Stomach smooth muscle (tissue), 2 donors: ENCODE measurements around the gene METTL15.
"Not testable (repeated sequence)": the region's sequence is repeated elsewhere in the genome, so short reads cannot be mapped to it uniquely, and the experiment has no call there.

Experiments
- H3K27ac ChIP-seq: one replicate; pipeline ENCODE4 v1.7.0; 2013; ENCODE audit warnings: mild to moderate bottlenecking, low read length, inconsistent platforms
- H3K27me3 ChIP-seq, 2 donors: one replicate each; pipeline ENCODE4 v1.7.0; 2013; ENCODE audit warnings: low read length in 2 of 2; ENCODE audit not compliant: insufficient read depth in 2 of 2, control insufficient read depth in 1 of 2
- H3K36me3 ChIP-seq, 2 donors: one replicate each; pipeline ENCODE4 v1.7.0; 2013; ENCODE audit warnings: low read length in 2 of 2; ENCODE audit not compliant: control insufficient read depth in 2 of 2, insufficient read depth in 2 of 2
- H3K4me1 ChIP-seq: one replicate; pipeline ENCODE4 v1.7.0; 2013; ENCODE audit warnings: low read length; ENCODE audit not compliant: control insufficient read depth, insufficient read depth
- H3K4me3 ChIP-seq, 2 donors: one replicate each; pipeline ENCODE4 v1.7.0; 2013; ENCODE audit warnings: low read length in 2 of 2
- H3K9ac ChIP-seq, 2 donors: one replicate each; pipeline ENCODE4 v1.7.0; 2013; ENCODE audit warnings: low read length in 2 of 2, mild to moderate bottlenecking in 1 of 2
- H3K9me3 ChIP-seq, 2 donors: one replicate each; pipeline ENCODE4 v1.7.0; 2013; ENCODE audit warnings: low read length in 2 of 2; ENCODE audit not compliant: control insufficient read depth in 2 of 2
- donor health status: healthy.
- donor health status: Pancreatic carcinoma.

METTL15 gene

GRCh38 chr11:28092786-28093185 lies 15.4 kb upstream of the METTL15 start:
- no peaks in the 10 kb centered on the region for H3K27me3 ChIP-seq
- H3K27ac ChIP-seq = no peak overlapping the region
- H3K4me1 ChIP-seq = no peaks in the 10 kb centered on the region
- no peaks in the 10 kb centered on the region for H3K36me3 ChIP-seq
- H3K9ac ChIP-seq = no peak overlapping the region
- no peak overlapping the region for H3K4me3 ChIP-seq
- H3K9me3 ChIP-seq = no peaks in the 10 kb centered on the region

- no peak overlapping the region for H3K27ac ChIP-seq
- no peaks in the 10 kb centered on the region for H3K4me1 ChIP-seq
- no peaks in the 10 kb centered on the region for H3K9me3 ChIP-seq
- H3K9ac ChIP-seq = no peak overlapping the region
- H3K36me3 ChIP-seq = no peaks in the 10 kb centered on the region
- H3K4me3 ChIP-seq = no peak overlapping the region
- H3K27me3 ChIP-seq = no peaks in the 10 kb centered on the region
Measured at GRCh38 chr11:28098257-28098656, 9.9 kb upstream of the METTL15 start.

GRCh38 chr11:28099715-28100114 lies 8.5 kb upstream of the METTL15 start:
- H3K27ac ChIP-seq = no peak overlapping the region
- no peak overlapping the region for H3K4me3 ChIP-seq
- H3K27me3 ChIP-seq = no peaks in the 10 kb centered on the region

GRCh38 chr11:28100665-28101064 lies 7.5 kb upstream of the METTL15 start:
- Histone ChIP-seq H3K4me1 (no peaks in the 10 kb centered on the region), H3K27ac (no peak overlapping the region), H3K9ac (no peak overlapping the region), H3K36me3 (no peaks in the 10 kb centered on the region), H3K27me3 (no peaks in the 10 kb centered on the region), H3K4me3 (no peak overlapping the region), H3K9me3 (no peaks in the 10 kb centered on the region)

More at GRCh38 chr11:28099715-28100114, 8.5 kb upstream of the METTL15 start:
- Histone ChIP-seq H3K9ac (no peak overlapping the region), H3K9me3 (no peaks in the 10 kb centered on the region), H3K36me3 (no peaks in the 10 kb centered on the region), H3K4me1 (no peaks in the 10 kb centered on the region)

GRCh38 chr11:28102300-28102699 lies 5.9 kb upstream of the METTL15 start:
- H3K4me3 ChIP-seq, H3K9me3 ChIP-seq, H3K4me1 ChIP-seq, H3K27me3 ChIP-seq, H3K36me3 ChIP-seq, H3K9ac ChIP-seq, H3K27ac ChIP-seq: not testable (repeated sequence)

- H3K9me3 ChIP-seq = no peaks in the 10 kb centered on the region
- no peak overlapping the region for H3K27ac ChIP-seq
- peaks cover 4% of the 10 kb centered on the region for H3K4me1 ChIP-seq
- H3K4me3 ChIP-seq = no peak overlapping the region
- H3K36me3 ChIP-seq = no peaks in the 10 kb centered on the region
- no peak overlapping the region for H3K9ac ChIP-seq
- H3K27me3 ChIP-seq = no peaks in the 10 kb centered on the region
Measured at GRCh38 chr11:28104425-28104824, 3.8 kb upstream of the METTL15 start.

GRCh38 chr11:28104984-28105383 lies 3.2 kb upstream of the METTL15 start:
- Histone ChIP-seq H3K4me3 (no peak overlapping the region), H3K36me3 (no peaks in the 10 kb centered on the region), H3K4me1 (peaks cover 4% of the 10 kb centered on the region), H3K9ac (no peak overlapping the region), H3K9me3 (no peaks in the 10 kb centered on the region), H3K27me3 (no peaks in the 10 kb centered on the region), H3K27ac (no peak overlapping the region)

- Histone ChIP-seq H3K27ac (no peak overlapping the region), H3K27me3 (no peaks in the 10 kb centered on the region), H3K9me3 (no peaks in the 10 kb centered on the region), H3K36me3 (no peaks in the 10 kb centered on the region), H3K9ac (no peak overlapping the region), H3K4me1 (peaks cover 7% of the 10 kb centered on the region), H3K4me3 (no peak overlapping the region)
Measured at GRCh38 chr11:28105869-28106268, 2.3 kb upstream of the METTL15 start.

GRCh38 chr11:28106353-28107043 lies 1.7 kb upstream of the METTL15 start:
- H3K9ac ChIP-seq = no peak overlapping the region
- no peaks in the 10 kb centered on the region for H3K36me3 ChIP-seq
- no peak overlapping the region for H3K4me3 ChIP-seq
- no peaks in the 10 kb centered on the region for H3K27me3 ChIP-seq
- H3K9me3 ChIP-seq = no peaks in the 10 kb centered on the region
- peaks cover 11% of the 10 kb centered on the region for H3K4me1 ChIP-seq
- H3K27ac ChIP-seq = no peak overlapping the region

GRCh38 chr11:28107191-28107749 lies 918 bp upstream of the METTL15 start:
- peak overlapping the region; percentile 67 to 80 for H3K4me3 ChIP-seq
- no peaks in the 10 kb centered on the region for H3K9me3 ChIP-seq
- H3K4me1 ChIP-seq = peaks cover 11% of the 10 kb centered on the region
- no peaks in the 10 kb centered on the region for H3K36me3 ChIP-seq
- no peaks in the 10 kb centered on the region for H3K27me3 ChIP-seq
- H3K9ac ChIP-seq = peak overlapping the region; percentile 60 to 73
- no peak overlapping the region for H3K27ac ChIP-seq

GRCh38 chr11:28108958-28109357 lies 770 bp downstream of the METTL15 start:
- peaks cover 11% of the 10 kb centered on the region for H3K4me1 ChIP-seq
- H3K9ac ChIP-seq = peak overlapping the region in 1 of 2 donors; percentile 91
- no peaks in the 10 kb centered on the region for H3K27me3 ChIP-seq
- H3K9me3 ChIP-seq = no peaks in the 10 kb centered on the region
- peaks cover 0 to 2% of the 10 kb centered on the region in 2 donors for H3K36me3 ChIP-seq
- H3K27ac ChIP-seq = no peak overlapping the region
- peak overlapping the region in 1 of 2 donors; percentile 80 for H3K4me3 ChIP-seq
